B cell (primary cell): ENCODE measurements around the gene SRGAP1. TPM values are rescaled to one million over a fixed set of nuclear protein-coding genes. Genes with fewer than 3 reads are reported as not detected.

Experiments
- ATAC-seq: fragments of 200-7000 bp; cut with Tn5 transposase; one replicate; pipeline ENCODE4 v1.10.0; 2021; ENCODE audit warnings: low read depth, mild to moderate bottlenecking, moderate number of reproducible peaks, moderate library complexity
- CTCF ChIA-PET: fragments of 350-600 bp; sonication (Branson Sonifier 250); formaldehyde crosslinking; loops from one replicate; lab custom pipeline; 2021; ENCODE audit warnings: antibody characterized with exemption, inconsistent platforms; lab: Charles Lee
- POLR2A ChIA-PET: fragments of 350-600 bp; sonication (Branson Sonifier 250); formaldehyde crosslinking; loops from one replicate; lab custom pipeline; 2021; ENCODE audit warnings: antibody characterized with exemption; lab: Charles Lee
- DNase-seq: peaks from one replicate; pipeline ENCODE4 v3.0.0; 2013
- H2AFZ ChIP-seq: 2 replicates; pipeline ENCODE4 v1.6.1; 2012; ENCODE audit warnings: mild to moderate bottlenecking, low read depth, low read length; ENCODE audit not compliant: insufficient read depth, poor library complexity, severe bottlenecking
- H3K27ac ChIP-seq, 2 donors: 1 replicate in 1 of 2; 2 replicates in 1 of 2; pipeline ENCODE4 v1.5.1; 2012 to 2013; ENCODE audit warnings: low read length in 2 of 2, mild to moderate bottlenecking in 2 of 2, moderate library complexity in 1 of 2
- H3K27me3 ChIP-seq, 4 experiments: fragments of 200-600 bp in 1 of 4; sonication (generic) in 1 of 4; replicated peaks in 1 of 4; 1 replicate in 2 of 4; 2 replicates in 2 of 4; pipeline versions ENCODE4 v1.6.1 to v1.7.0; 2013 to 2016; ENCODE audit warnings: low read length in 3 of 4, mild to moderate bottlenecking in 2 of 4, mixed read lengths in 1 of 4, moderate library complexity in 1 of 4; ENCODE audit not compliant: insufficient read depth in 4 of 4, control insufficient read depth in 3 of 4; ENCODE audit errors: control extremely low read depth in 1 of 4
- H3K36me3 ChIP-seq, 2 experiments: replicated peaks in 1 of 2; 1 replicate in 1 of 2; 2 replicates in 1 of 2; pipeline versions ENCODE4 v1.6.1 to v1.7.1; 2013; ENCODE audit warnings: low read length in 1 of 2; ENCODE audit not compliant: insufficient read depth in 2 of 2, control insufficient read depth in 1 of 2; ENCODE audit errors: control extremely low read depth in 1 of 2, extremely low read depth in 1 of 2
- H3K4me1 ChIP-seq, 2 donors: fragments of 200-600 bp in 1 of 2; sonication (generic) in 1 of 2; 1 replicate in 1 of 2; 2 replicates in 1 of 2; pipeline versions ENCODE4 v1.5.1 to v1.6.1; 2013 to 2017; ENCODE audit warnings: low read length in 2 of 2; ENCODE audit not compliant: control insufficient read depth in 2 of 2, insufficient read depth in 2 of 2
- H3K4me2 ChIP-seq: replicated peaks from 2 replicates; pipeline ENCODE3; 2012; ENCODE audit warnings: mild to moderate bottlenecking, low read depth, low read length; ENCODE audit not compliant: poor library complexity, severe bottlenecking
- H3K4me3 ChIP-seq, 5 experiments: fragments of 200-600 bp in 1 of 5; sonication (generic) in 1 of 5; 1 replicate in 3 of 5; 2 replicates in 2 of 5; pipeline versions ENCODE4 v1.5.1 to v1.7.0; 2011 to 2016; ENCODE audit warnings: low read length in 4 of 5, mild to moderate bottlenecking in 4 of 5, low read depth in 2 of 5, control low read depth in 1 of 5, moderate library complexity in 1 of 5; ENCODE audit not compliant: insufficient read depth in 1 of 5; ENCODE audit errors: control extremely low read depth in 1 of 5, extremely low read depth in 1 of 5
- H3K79me2 ChIP-seq: fragments of 200-600 bp; sonication (generic); one replicate; pipeline ENCODE4 v1.6.0; 2016; ENCODE audit warnings: low read length; ENCODE audit not compliant: control insufficient read depth, insufficient read depth
- H3K9ac ChIP-seq: fragments of 200-600 bp; sonication (generic); 2 replicates; pipeline ENCODE4 v1.6.1; 2017; ENCODE audit warnings: mild to moderate bottlenecking, low read length, moderate library complexity
- H3K9me3 ChIP-seq, 3 donors: one replicate each; pipeline versions ENCODE4 v1.6.1 to v1.7.1; 2013; ENCODE audit warnings: low read length in 2 of 3; ENCODE audit not compliant: control insufficient read depth in 2 of 3, insufficient read depth in 1 of 3; ENCODE audit errors: control extremely low read depth in 1 of 3
- H4K20me1 ChIP-seq: 2 replicates; pipeline ENCODE4 v1.6.0; 2012; ENCODE audit warnings: mild to moderate bottlenecking, low read length; ENCODE audit not compliant: insufficient read depth, control insufficient read depth, poor library complexity, severe bottlenecking
- H3K27ac Mint-ChIP-seq: one replicate; pipeline ENCODE4 v1.8.0; 2021; ENCODE audit warnings: mixed read lengths
- H3K27me3 Mint-ChIP-seq: one replicate; pipeline ENCODE4 v1.8.0; 2021; ENCODE audit warnings: mixed read lengths
- H3K4me1 Mint-ChIP-seq: one replicate; pipeline ENCODE4 v1.8.0; 2021; ENCODE audit warnings: mixed read lengths
- H3K4me3 Mint-ChIP-seq: one replicate; pipeline ENCODE4 v1.8.0; 2021; ENCODE audit warnings: mixed read lengths
- H3K9me3 Mint-ChIP-seq: one replicate; pipeline ENCODE4 v1.8.0; 2022; ENCODE audit warnings: mixed read lengths; ENCODE audit not compliant: insufficient read depth
- CTCF ChIP-seq: fragments of 200-600 bp; IDR thresholded peaks from one replicate; pipeline ENCODE4 v1.8.0; 2022; ENCODE audit warnings: antibody characterized with exemption, mild to moderate bottlenecking
- EZH2 ChIP-seq: IDR thresholded peaks from 2 replicates; pipeline ENCODE4 v1.6.1; 2012; ENCODE audit warnings: borderline replicate concordance, low read depth, mild to moderate bottlenecking, moderate library complexity, low read length; ENCODE audit not compliant: insufficient read depth, poor library complexity, severe bottlenecking
- WGBS: methylation state at CpG from one replicate; pipeline ENCODE4 v1.1.5; 2013; ENCODE audit warnings: missing lambda C conversion rate; ENCODE audit not compliant: insufficient coverage; 5-methylcytosine and 5-hydroxymethylcytosine counted together
- intact Hi-C: fragments of 100-400 bp; cut with micrococcal nuclease; formaldehyde crosslinking; loops from one replicate; pipeline ENCODE4 v1.10.0; 2022
- polyA plus RNA-seq: library from polyadenylated mRNA; depleted of rRNA; stranded (reverse); fragments of >200 nt; gene quantifications from 2 replicates; pipeline ENCODE4 v1.2.3, GENCODE V29; 2012
- total RNA-seq, 2 donors: library from RNA; stranded (reverse); fragments of 120-200 nt in 1 of 2; gene quantifications; 1 replicate in 1 of 2; 2 replicates in 1 of 2; pipeline versions ENCODE4 v1.2.3 to v1.2.4, GENCODE V29; 2013 to 2022

Gene SRGAP1
- total and polyA plus RNA-seq, 2 donors (not counting 1 experiment from before 2014, with no cell fraction given): under 0.01 to 0.22 TPM

DNA sequence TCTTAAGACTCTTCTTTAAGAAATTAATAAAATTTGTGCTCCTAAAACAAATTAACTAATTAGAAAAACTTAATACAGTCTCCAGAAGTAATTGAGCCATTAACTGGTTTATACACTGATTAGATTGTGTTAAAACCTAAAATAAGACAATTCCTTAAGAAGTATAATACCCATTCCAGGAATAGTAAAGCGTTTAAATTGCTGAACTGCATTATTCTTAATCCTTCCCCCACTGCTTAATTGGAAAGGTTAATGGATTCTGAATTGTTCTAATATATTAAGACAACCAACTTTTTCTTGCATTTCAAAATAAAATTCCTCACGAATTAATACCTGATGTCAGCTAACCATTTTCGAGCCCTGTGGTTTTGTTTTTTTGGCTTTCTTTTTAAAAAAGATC is 249.2 kb downstream of the SRGAP1 start:
- TF ChIP-seq CTCF (no peak), EZH2 (no peak)
- no peaks in the 10 kb centered on the region for H3K9me3 Mint-ChIP-seq
- H3K4me1 ChIP-seq: no peaks in the 10 kb centered on the region
- POLR2A ChIA-PET: no interaction called here
- intact Hi-C loops: no loop called here
- CTCF ChIA-PET: interaction anchor here (0.6 kb wide), 1 partner anchor 9 kb away, joined by 3 read pairs; no protein-coding TSS in a partner anchor
- no peaks in the 10 kb centered on the region for H3K4me1 Mint-ChIP-seq
- no peaks in the 10 kb centered on the region for H4K20me1 ChIP-seq
- H3K27me3 ChIP-seq: no peaks in the 10 kb centered on the region
- no peak overlapping the region for H3K27ac ChIP-seq
- H3K36me3 ChIP-seq: no peaks in the 10 kb centered on the region
- no peak overlapping the region for H3K27ac Mint-ChIP-seq
- no peak overlapping the region for H3K4me3 Mint-ChIP-seq
- H3K4me2 ChIP-seq: no peak overlapping the region
- H3K79me2 ChIP-seq: no peaks in the 10 kb centered on the region
- DNase-seq (no peak), ATAC-seq (no peak)
- no peak overlapping the region for H3K4me3 ChIP-seq
- H3K27me3 Mint-ChIP-seq: peaks cover 2% of the 10 kb centered on the region
- no peak overlapping the region for H2AFZ ChIP-seq
- WGBS: no CpG with 5 or more reads among the region's 3 CpGs
- H3K9me3 ChIP-seq: no peaks in the 10 kb centered on the region
- no peak overlapping the region for H3K9ac ChIP-seq

DNA sequence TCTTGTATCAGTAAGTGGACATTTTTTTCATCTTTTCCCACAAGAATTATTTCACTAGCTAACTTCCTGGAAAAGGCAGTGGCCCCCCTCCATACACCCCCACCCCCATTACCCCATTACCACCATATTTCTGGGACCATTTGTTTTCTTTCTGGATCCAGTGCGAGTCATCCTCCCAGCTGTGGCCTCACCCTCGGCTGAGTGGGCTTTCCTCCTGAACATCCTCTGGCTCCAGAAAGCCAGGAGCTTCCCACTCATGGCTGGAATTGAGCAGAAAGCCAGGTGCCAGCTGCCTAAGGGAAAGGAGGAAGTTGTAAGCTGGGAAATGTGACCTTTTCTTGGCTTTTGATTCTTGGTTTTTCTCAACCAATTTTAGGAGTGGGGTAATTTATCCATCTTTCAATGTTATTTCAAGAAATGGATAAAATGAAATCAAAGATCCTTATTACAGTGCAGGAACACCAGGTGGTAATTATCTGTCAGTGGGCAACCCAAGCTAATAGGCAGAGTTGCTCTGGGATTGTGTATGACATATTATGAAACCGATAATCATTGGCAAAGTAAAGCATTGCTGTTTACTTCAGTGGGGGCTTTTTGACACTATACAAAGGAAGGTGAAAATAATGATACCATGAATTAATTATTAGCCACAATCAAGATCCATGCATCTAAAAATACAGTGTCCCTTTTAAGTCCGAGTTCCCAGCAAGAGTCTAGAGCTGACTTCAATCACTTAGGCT is 253.0 kb downstream of the SRGAP1 start:
- Histone ChIP-seq H3K9me3 (no peaks in the 10 kb centered on the region), H3K9ac (no peak overlapping the region), H3K27me3 (no peaks in the 10 kb centered on the region), H3K79me2 (no peaks in the 10 kb centered on the region), H3K36me3 (no peaks in the 10 kb centered on the region), H2AFZ (no peak overlapping the region), H3K4me3 (no peak overlapping the region), H3K27ac (no peak overlapping the region), H3K4me2 (no peak overlapping the region), H4K20me1 (no peaks in the 10 kb centered on the region), H3K4me1 (no peaks in the 10 kb centered on the region)
- ATAC-seq (no peak), DNase-seq (no peak)
- Mint-ChIP-seq H3K4me3 (no peak overlapping the region), H3K27me3 (peaks cover 6% of the 10 kb centered on the region), H3K9me3 (no peaks in the 10 kb centered on the region), H3K4me1 (no peaks in the 10 kb centered on the region), H3K27ac (no peak overlapping the region)
- intact Hi-C loops: no loop called here
- ChIA-PET CTCF (no interaction called here), POLR2A (no interaction called here)
- 76% methylated on average over 3 of the region's 4 CpGs for WGBS
- TF ChIP-seq CTCF (no peak), EZH2 (no peak)
